Endodermal cell (in vitro differentiated cells): ENCODE measurements around the gene PLD6. TPM values are rescaled to one million over a fixed set of nuclear protein-coding genes. Genes with fewer than 3 reads are reported as not detected.

ENCODE experiments used
- DNase-seq: peaks from one replicate; pipeline ENCODE4 v3.0.0-alpha.2; 2017
- H3K27ac ChIP-seq: 2 replicates; pipeline ENCODE4 v1.5.1; 2013; ENCODE audit warnings: mild to moderate bottlenecking, low read depth, low read length, moderate library complexity
- H3K27me3 ChIP-seq: 2 replicates; pipeline ENCODE4 v1.6.1; 2013; ENCODE audit warnings: mild to moderate bottlenecking, low read length, moderate library complexity; ENCODE audit not compliant: insufficient read depth, control insufficient read depth, poor library complexity, severe bottlenecking
- H3K36me3 ChIP-seq: 2 replicates; pipeline ENCODE4 v1.7.0; 2013; ENCODE audit warnings: mild to moderate bottlenecking, low read length, moderate library complexity; ENCODE audit not compliant: control insufficient read depth, insufficient read depth
- H3K4me1 ChIP-seq: one replicate; pipeline ENCODE4 v1.7.0; 2013; ENCODE audit warnings: low read length; ENCODE audit not compliant: control insufficient read depth, insufficient read depth
- H3K4me3 ChIP-seq: 2 replicates; pipeline ENCODE4 v1.5.1; 2013; ENCODE audit warnings: mild to moderate bottlenecking, low read length, moderate library complexity
- H3K9ac ChIP-seq: 2 replicates; pipeline ENCODE4 v1.6.1; 2013; ENCODE audit warnings: mild to moderate bottlenecking, low read length, moderate library complexity; ENCODE audit not compliant: poor library complexity, severe bottlenecking; ENCODE audit errors: extremely low read depth
- H3K9me3 ChIP-seq: 2 replicates; pipeline ENCODE4 v1.6.1; 2013; ENCODE audit warnings: mild to moderate bottlenecking, low read length, moderate library complexity; ENCODE audit not compliant: control insufficient read depth
- H3K27ac Mint-ChIP-seq: 2 replicates; pipeline ENCODE4 v1.8.0; 2020; ENCODE audit warnings: mixed read lengths
- H3K27me3 Mint-ChIP-seq: 2 replicates; pipeline ENCODE4 v1.8.0; 2021; ENCODE audit warnings: mild to moderate bottlenecking, mixed read lengths; ENCODE audit not compliant: insufficient read depth
- H3K36me3 Mint-ChIP-seq: 2 replicates; pipeline ENCODE4 v1.8.0; 2020; ENCODE audit warnings: low read depth, mixed read lengths
- H3K4me1 Mint-ChIP-seq: 2 replicates; pipeline ENCODE4 v1.8.0; 2020; ENCODE audit warnings: mixed read lengths
- H3K4me3 Mint-ChIP-seq: 2 replicates; pipeline ENCODE4 v1.8.0; 2020; ENCODE audit warnings: mild to moderate bottlenecking, moderate library complexity, mixed read lengths
- H3K9me3 Mint-ChIP-seq: 2 replicates; pipeline ENCODE4 v1.8.0; 2020; ENCODE audit warnings: mild to moderate bottlenecking, mixed read lengths
- CTCF ChIP-seq: fragments of 200-600 bp; sonication (generic); conservative IDR thresholded peaks from 2 replicates; pipeline ENCODE4 v1.5.0; 2021; ENCODE audit warnings: antibody characterized with exemption, mild to moderate bottlenecking
- WGBS, 2 experiments: methylation state at CpG; one replicate each; pipeline versions ENCODE4 v1.1.5 to v1.1.7; 2013; ENCODE audit warnings: missing lambda C conversion rate in 2 of 2, mixed read lengths in 1 of 2; ENCODE audit not compliant: insufficient coverage in 1 of 2, insufficient read length in 1 of 2; 5-methylcytosine and 5-hydroxymethylcytosine counted together
- total RNA-seq, 2 donors: library from RNA; stranded (reverse); fragmentation: NEBNext Ultra II Directional in 1 of 2; extraction: Animal tissue kit (Norgen Biotek cat#: 25700) in 1 of 2; gene quantifications; 2 replicates in 1 of 2; 3 replicates in 1 of 2; pipeline ENCODE4 v1.2.1, GENCODE V29; 2021

PLD6 gene
- total RNA-seq, 2 donors from 2014 or later = 0.42 to 1.5 TPM

- Histone ChIP-seq H3K4me3 (no peak overlapping the region), H3K4me1 (no peaks in the 10 kb centered on the region), H3K27ac (no peak overlapping the region), H3K36me3 (peaks cover 90% of the 10 kb centered on the region), H3K9me3 (no peaks in the 10 kb centered on the region), H3K9ac (no peak overlapping the region), H3K27me3 (no peaks in the 10 kb centered on the region)
- WGBS, 2 experiments = 94 to 95% methylated on average over 14 to 16 of the region's 16 CpGs
- no peak for DNase-seq
- Mint-ChIP-seq H3K27me3 (no peaks in the 10 kb centered on the region), H3K9me3 (no peaks in the 10 kb centered on the region), H3K4me3 (no peak overlapping the region), H3K36me3 (peaks cover 83% of the 10 kb centered on the region), H3K4me1 (no peaks in the 10 kb centered on the region), H3K27ac (no peak overlapping the region)
- TF ChIP-seq CTCF = no peak
Measured at GRCh38 chr17:17223736-17224135, 17.6 kb upstream of the PLD6 start.

- WGBS, 2 experiments = 95 to 96% methylated on average over 14 to 22 of the region's 22 CpGs
- no peak for DNase-seq
- Histone ChIP-seq H3K9ac (no peak overlapping the region), H3K36me3 (peaks cover 90% of the 10 kb centered on the region), H3K27me3 (no peaks in the 10 kb centered on the region), H3K4me1 (no peaks in the 10 kb centered on the region), H3K9me3 (no peaks in the 10 kb centered on the region), H3K4me3 (no peak overlapping the region), H3K27ac (no peak overlapping the region)
- H3K4me3 Mint-ChIP-seq = no peak overlapping the region
- no peaks in the 10 kb centered on the region for H3K27me3 Mint-ChIP-seq
- no peak for TF ChIP-seq CTCF
- peak overlapping the region; percentile 44 for H3K27ac Mint-ChIP-seq
- no peaks in the 10 kb centered on the region for H3K4me1 Mint-ChIP-seq
- H3K36me3 Mint-ChIP-seq = peaks cover 85% of the 10 kb centered on the region
- no peaks in the 10 kb centered on the region for H3K9me3 Mint-ChIP-seq
Measured at GRCh38 chr17:17221329-17221728, 15.2 kb upstream of the PLD6 start.

- Histone ChIP-seq H3K36me3 (peaks cover 86% of the 10 kb centered on the region), H3K4me1 (no peaks in the 10 kb centered on the region), H3K27ac (no peak overlapping the region), H3K4me3 (no peak overlapping the region), H3K9ac (no peak overlapping the region), H3K27me3 (no peaks in the 10 kb centered on the region), H3K9me3 (no peaks in the 10 kb centered on the region)
- Mint-ChIP-seq H3K27ac (no peak overlapping the region), H3K4me3 (no peak overlapping the region), H3K36me3 (peaks cover 87% of the 10 kb centered on the region), H3K27me3 (no peaks in the 10 kb centered on the region), H3K4me1 (no peaks in the 10 kb centered on the region), H3K9me3 (no peaks in the 10 kb centered on the region)
- 94 to 98% methylated on average over 7 to 8 of the region's 8 CpGs for WGBS, 2 experiments
- no peak for TF ChIP-seq CTCF
- DNase-seq = no peak
Measured at GRCh38 chr17:17220529-17220928, 14.4 kb upstream of the PLD6 start.
